Measurements from ENCODE around the gene POGZ. TPM values are rescaled to one million over a fixed set of nuclear protein-coding genes. Genes with fewer than 3 reads are reported as not detected.

The POGZ gene, protein sequence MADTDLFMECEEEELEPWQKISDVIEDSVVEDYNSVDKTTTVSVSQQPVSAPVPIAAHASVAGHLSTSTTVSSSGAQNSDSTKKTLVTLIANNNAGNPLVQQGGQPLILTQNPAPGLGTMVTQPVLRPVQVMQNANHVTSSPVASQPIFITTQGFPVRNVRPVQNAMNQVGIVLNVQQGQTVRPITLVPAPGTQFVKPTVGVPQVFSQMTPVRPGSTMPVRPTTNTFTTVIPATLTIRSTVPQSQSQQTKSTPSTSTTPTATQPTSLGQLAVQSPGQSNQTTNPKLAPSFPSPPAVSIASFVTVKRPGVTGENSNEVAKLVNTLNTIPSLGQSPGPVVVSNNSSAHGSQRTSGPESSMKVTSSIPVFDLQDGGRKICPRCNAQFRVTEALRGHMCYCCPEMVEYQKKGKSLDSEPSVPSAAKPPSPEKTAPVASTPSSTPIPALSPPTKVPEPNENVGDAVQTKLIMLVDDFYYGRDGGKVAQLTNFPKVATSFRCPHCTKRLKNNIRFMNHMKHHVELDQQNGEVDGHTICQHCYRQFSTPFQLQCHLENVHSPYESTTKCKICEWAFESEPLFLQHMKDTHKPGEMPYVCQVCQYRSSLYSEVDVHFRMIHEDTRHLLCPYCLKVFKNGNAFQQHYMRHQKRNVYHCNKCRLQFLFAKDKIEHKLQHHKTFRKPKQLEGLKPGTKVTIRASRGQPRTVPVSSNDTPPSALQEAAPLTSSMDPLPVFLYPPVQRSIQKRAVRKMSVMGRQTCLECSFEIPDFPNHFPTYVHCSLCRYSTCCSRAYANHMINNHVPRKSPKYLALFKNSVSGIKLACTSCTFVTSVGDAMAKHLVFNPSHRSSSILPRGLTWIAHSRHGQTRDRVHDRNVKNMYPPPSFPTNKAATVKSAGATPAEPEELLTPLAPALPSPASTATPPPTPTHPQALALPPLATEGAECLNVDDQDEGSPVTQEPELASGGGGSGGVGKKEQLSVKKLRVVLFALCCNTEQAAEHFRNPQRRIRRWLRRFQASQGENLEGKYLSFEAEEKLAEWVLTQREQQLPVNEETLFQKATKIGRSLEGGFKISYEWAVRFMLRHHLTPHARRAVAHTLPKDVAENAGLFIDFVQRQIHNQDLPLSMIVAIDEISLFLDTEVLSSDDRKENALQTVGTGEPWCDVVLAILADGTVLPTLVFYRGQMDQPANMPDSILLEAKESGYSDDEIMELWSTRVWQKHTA (N-terminal part only)
- 12.8 and 13.7 TPM in 2 replicates for total RNA-seq

DNA sequence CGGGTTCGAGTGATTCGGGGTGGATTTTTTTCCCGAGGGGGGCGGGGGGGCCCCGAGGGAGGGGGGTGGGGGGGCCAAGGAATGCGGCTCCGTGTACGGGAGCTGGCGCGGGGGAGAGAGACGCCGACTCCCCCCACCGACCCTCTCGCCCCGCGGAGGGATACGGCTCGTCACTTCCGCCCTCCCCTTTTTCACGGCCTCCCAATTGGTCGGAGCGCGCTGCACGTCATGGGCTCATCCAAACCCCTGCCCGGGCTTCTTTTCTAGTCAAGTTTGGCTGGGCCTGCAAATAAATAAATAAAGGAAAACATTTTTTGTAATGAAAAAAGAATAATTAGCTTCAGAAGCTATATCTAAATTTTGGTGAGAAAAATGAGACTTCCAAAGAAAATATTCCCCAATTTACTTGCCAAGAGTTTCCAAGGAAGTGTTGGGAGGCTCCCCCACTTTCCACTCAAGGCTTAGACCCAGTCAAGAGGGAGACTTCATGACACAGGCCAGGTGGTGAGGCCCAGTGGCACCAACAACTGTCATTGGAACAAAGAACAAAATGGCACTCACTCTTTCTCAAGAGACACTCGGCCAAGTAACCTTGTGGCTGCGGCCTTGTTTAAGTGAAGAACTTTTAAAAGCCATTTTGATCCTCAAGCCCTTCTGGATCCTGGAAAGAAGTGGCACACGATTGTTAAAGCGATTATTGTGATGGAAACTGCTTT is at the start of gene POGZ:
Gene POGZ, minus strand, starts transcription at position 164 of the 716 bp plus-strand sequence. CDS start 17,290 bp downstream, outside the sequence.

DNA sequence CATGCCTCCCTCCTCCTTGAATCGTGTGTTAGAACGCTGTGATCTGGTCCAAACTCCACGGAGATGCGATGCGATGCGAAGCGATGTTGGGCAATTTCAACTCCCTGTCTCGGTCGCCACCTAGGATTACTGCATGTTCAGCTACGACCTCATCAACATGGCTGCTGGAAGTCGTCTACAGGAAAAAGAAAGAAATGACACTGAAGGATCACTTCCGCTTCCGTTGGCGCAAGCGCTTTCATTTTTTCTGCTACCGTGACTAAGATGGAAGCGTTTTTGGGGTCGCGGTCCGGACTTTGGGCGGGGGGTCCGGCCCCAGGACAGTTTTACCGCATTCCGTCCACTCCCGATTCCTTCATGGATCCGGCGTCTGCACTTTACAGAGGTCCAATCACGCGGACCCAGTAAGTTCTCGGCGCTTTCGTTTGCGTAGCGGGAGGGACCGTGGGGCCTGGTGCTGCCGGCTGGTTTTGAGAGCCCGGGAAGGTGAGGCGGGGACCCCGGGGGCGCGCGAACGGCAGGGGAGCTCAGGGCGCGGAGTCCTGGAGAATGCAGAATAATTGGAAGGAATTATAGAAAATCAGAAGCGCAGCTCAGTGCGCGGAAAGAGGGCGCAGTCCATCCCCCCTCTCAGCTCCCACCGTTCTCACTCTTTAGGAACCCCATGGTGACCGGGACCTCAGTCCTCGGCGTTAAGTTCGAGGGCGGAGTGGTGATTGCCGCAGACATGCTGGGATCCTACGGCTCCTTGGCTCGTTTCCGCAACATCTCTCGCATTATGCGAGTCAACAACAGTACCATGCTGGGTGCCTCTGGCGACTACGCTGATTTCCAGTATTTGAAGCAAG is 59.7 kb downstream of the POGZ start, which contains the start of gene PSMB4:
Gene PSMB4, plus strand, starts transcription at position 250 of the 848 bp plus-strand sequence. Its CDS starts 15 bp downstream, at position 265.

DNA sequence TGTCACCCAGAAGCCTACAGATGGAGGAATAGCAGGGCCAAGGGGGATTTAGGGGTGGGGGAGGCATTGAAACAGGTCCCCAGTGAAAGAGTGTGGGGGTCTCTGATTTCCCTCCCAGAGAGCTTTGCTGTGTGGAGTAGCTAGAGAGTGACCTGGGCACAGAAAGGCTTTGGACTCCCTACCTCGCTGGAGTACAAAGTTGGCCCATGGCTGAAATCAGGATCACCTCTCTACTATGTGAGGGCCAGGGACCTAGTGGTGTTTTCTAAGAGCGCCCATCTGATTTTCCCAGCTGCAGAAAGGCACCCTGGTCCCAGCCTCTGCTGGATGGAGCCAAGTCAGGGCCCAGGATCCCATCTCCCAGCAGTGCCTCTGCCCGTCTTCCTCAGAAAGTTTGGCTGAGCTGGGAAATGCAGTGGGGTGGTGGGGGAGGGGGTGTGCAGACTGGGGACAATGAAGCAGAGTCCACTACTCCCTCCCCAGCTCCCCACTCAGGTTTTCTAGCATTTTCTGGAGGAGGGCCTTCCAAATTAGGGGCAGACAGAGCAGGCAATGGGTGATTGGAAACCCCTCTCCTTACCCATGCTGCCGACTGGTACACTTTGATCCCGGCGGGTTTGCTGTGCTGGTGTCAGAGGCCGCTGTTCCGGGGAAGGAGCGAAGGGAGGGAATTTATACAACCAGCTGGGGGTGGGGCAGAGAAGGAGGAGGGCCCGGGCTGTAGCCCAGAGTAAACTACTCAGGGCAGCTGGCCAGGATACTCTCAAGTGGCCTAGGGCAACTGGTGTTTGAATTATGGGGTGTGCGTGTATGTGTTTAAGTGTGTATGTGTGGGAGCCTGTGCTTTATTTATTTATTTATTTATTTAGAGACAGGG is 87.0 kb downstream of the POGZ start, which contains the start of gene SELENBP1:
Gene SELENBP1, minus strand, starts transcription at position 648 of the 877 bp plus-strand sequence. Its CDS starts 64 bp downstream, at position 584.

Other genes starting within 250 kb of the POGZ start
- 188 and 200 TPM in 2 replicates for gene PSMD4, start 204.8 kb downstream of the POGZ start, total RNA-seq
- gene ZNF687, start 177.2 kb downstream of the POGZ start, total RNA-seq: 14.9 and 16.9 TPM in 2 replicates
- 58.5 and 70.2 TPM in 2 replicates for gene PI4KB, start 132.1 kb downstream of the POGZ start, total RNA-seq
- 35.1 and 41.6 TPM in 2 replicates for gene RFX5, start 112.2 kb downstream of the POGZ start, total RNA-seq
- gene SELENBP1, start 86.8 kb downstream of the POGZ start, total RNA-seq: 1.9 and 3.4 TPM in 2 replicates
- gene PSMB4, start 59.9 kb downstream of the POGZ start, total RNA-seq: 409 and 419 TPM in 2 replicates
- 0.13 and 1.5 TPM in 2 replicates for gene CGN, start 51.9 kb upstream of the POGZ start, total RNA-seq
- 3.9 and 4.9 TPM in 2 replicates for gene TUFT1, start 80.8 kb upstream of the POGZ start, total RNA-seq
- gene SNX27, start 152.6 kb upstream of the POGZ start, total RNA-seq: 11.6 and 11.8 TPM in 2 replicates

All from mammary microvascular endothelial cell (primary cell).